ENCODE measurements around the gene AGAP5. TPM values are rescaled to one million over a fixed set of nuclear protein-coding genes. Genes with fewer than 3 reads are reported as not detected.

AGAP5 gene
- total RNA-seq, 2 experiments from 2014 or later = 8.8 to 9.8 TPM

- Mint-ChIP-seq H3K27me3 (peaks cover 3% of the 10 kb centered on the region), H3K4me1 (ENCODE audit: low read depth) (peaks cover 15% of the 10 kb centered on the region), H3K27ac (no peak overlapping the region), H3K4me3 (peak overlapping the region; percentile 58), H3K36me3 (ENCODE audit: low read depth) (no peaks in the 10 kb centered on the region), H3K9me3 (no peaks in the 10 kb centered on the region)
- DNase-seq (peak; percentile 24), ATAC-seq (peak; percentile 31)
- intact Hi-C loops (cut with micrococcal nuclease) = no loop called here
- TF ChIP-seq CTCF (IDR thresholded peaks at IDR 0.05) = no peak
- CTCF ChIA-PET = interaction anchor here (1.0 to 9.2 kb wide), 5 partner anchors 19 to 118 kb away, joined by 3 to 143 read pairs (median 3); no protein-coding TSS in a partner anchor
- POLR2A ChIA-PET = interaction anchor here (0.7 to 1.0 kb wide), 2 partner anchors 62 to 118 kb away, joined by 3 read pairs; no protein-coding TSS in a partner anchor
Measured at GRCh38 chr10:73647211-73647874, 50.6 kb downstream of the AGAP5 start.

- intact Hi-C loops (cut with micrococcal nuclease) = no loop called here
- ChIA-PET CTCF (interaction anchor here (1.0 to 9.2 kb wide), 3 partner anchors 95 to 117 kb away, joined by 3 to 143 read pairs (median 3); no protein-coding TSS in a partner anchor), POLR2A (interaction anchor here (0.7 kb wide), 1 partner anchor 62 kb away, joined by 3 read pairs; no protein-coding TSS in a partner anchor)
- TF ChIP-seq CTCF (IDR thresholded peaks at IDR 0.05) = no peak
- H3K27me3 Mint-ChIP-seq = peaks cover 3% of the 10 kb centered on the region
- H3K27ac Mint-ChIP-seq = no peak overlapping the region
- no peak for ATAC-seq
- no peaks in the 10 kb centered on the region for H3K9me3 Mint-ChIP-seq
- DNase-seq = no peak
- no peaks in the 10 kb centered on the region for H3K36me3 Mint-ChIP-seq (ENCODE audit: low read depth)
- peaks cover 15% of the 10 kb centered on the region for H3K4me1 Mint-ChIP-seq (ENCODE audit: low read depth)
- H3K4me3 Mint-ChIP-seq = peak overlapping the region; percentile 58
Measured at GRCh38 chr10:73646598-73647041, 51.3 kb downstream of the AGAP5 start.

GRCh38 chr10:73645251-73645650 is 52.7 kb downstream of the AGAP5 start:
- DNase-seq (no peak), ATAC-seq (no peak)
- ChIA-PET POLR2A (interaction anchor here (0.9 to 1.0 kb wide), 3 partner anchors 14 to 121 kb away, joined by 3 read pairs; no protein-coding TSS in a partner anchor), CTCF (interaction anchor here (0.7 to 9.2 kb wide), 14 partner anchors 9 to 419 kb away, joined by 3 to 143 read pairs (median 4); no protein-coding TSS in a partner anchor)
- no peak for TF ChIP-seq CTCF (IDR thresholded peaks at IDR 0.05)
- Mint-ChIP-seq H3K9me3 (no peaks in the 10 kb centered on the region), H3K4me3 (no peak overlapping the region), H3K27ac (no peak overlapping the region), H3K27me3 (peaks cover 3% of the 10 kb centered on the region), H3K36me3 (ENCODE audit: low read depth) (no peaks in the 10 kb centered on the region), H3K4me1 (ENCODE audit: low read depth) (peaks cover 15% of the 10 kb centered on the region)
- intact Hi-C loops (cut with micrococcal nuclease) = no loop called here

GRCh38 chr10:73644767-73645166 is 53.1 kb downstream of the AGAP5 start:
- POLR2A ChIA-PET = interaction anchor here (0.5 to 1.0 kb wide), 3 partner anchors 68 to 121 kb away, joined by 3 read pairs; no protein-coding TSS in a partner anchor
- no peak for TF ChIP-seq CTCF (IDR thresholded peaks at IDR 0.05)
- Mint-ChIP-seq H3K27ac (no peak overlapping the region), H3K4me1 (ENCODE audit: low read depth) (peaks cover 15% of the 10 kb centered on the region), H3K36me3 (ENCODE audit: low read depth) (no peaks in the 10 kb centered on the region), H3K4me3 (no peak overlapping the region), H3K27me3 (peaks cover 3% of the 10 kb centered on the region), H3K9me3 (no peaks in the 10 kb centered on the region)
- intact Hi-C loops (cut with micrococcal nuclease) = loop anchor here (1.0 kb wide), 1 partner anchor 115 kb away; no protein-coding TSS in a partner anchor
- ATAC-seq (no peak), DNase-seq (no peak)
- CTCF ChIA-PET = interaction anchor here (0.7 to 9.2 kb wide), 22 partner anchors 9 to 391 kb away, joined by 3 to 143 read pairs (median 5); no protein-coding TSS in a partner anchor
